ENCODE results near the gene SCYGR6.

The SCYGR6 gene

GRCh38 chr2:227710986-227711385 is 13.6 kb downstream of the SCYGR6 start:
- DNase-seq: no peak

GRCh38 chr2:227707390-227707789 is 17.2 kb downstream of the SCYGR6 start:
- no peak for DNase-seq

GRCh38 chr2:227706859-227707258 is 17.7 kb downstream of the SCYGR6 start:
- DNase-seq: no peak

DNA sequence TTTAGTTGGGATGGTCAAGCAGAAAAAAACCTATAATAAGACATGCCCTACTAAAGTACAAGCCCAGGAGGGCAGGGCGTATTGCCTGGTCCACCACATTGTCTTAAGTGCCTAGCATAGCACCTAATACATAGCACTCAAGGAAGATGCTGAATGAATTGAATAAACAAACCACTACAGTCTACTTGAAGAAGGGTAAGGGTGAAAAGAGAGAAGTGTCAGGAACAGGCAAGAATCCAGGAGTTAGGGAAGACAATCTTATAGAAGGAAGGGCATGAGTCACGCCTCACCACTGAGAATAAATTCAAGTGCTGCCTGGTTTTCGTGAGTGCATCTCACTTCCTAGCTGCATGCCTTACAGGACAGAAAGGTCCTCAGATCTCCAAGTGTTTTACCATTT is 20.6 kb downstream of the SCYGR6 start:
- no peak for DNase-seq

DNA sequence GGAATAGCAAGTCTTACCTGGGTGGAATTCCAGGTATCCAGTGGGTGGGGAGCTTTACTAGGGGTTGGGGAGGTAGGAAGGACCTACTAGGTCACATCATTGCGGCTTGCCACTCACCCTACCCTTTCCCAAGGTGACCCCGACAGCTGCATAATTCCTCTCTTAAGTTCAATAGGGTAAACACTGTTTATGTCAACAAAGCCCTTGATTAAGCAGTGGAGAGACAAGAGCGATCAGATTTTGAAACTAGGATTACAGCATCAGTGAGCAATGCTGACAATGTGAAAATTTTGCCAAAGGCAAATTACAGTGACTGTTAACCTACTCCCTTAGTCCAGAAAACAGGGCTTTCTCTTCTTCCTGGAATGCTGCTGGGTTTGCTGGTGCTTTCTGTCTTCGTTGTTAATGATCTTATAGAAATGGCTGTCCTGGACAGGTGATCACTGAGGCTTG is 21.3 kb downstream of the SCYGR6 start:
- DNase-seq: no peak

DNA sequence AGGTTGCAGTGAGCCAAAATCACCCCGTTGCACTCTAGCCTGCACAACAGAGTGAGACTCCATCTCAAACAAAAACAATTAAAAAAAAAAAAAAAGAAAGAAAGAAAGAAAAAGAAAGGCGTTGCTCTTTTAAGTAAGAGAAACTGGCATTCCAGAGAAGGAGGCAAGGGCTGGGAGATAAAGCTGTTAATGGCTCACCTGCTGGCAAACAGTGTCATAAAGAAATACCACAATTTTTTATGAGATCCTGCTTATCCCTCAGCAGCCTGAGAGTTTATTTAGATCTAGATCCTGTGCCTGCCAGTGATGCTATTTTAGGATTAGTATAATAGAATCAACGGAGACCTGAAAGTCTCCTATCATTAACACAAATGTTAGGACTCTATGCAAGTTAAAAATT is 23.0 kb downstream of the SCYGR6 start:
- DNase-seq: no peak

GRCh38 chr2:227696990-227697679 is 27.4 kb downstream of the SCYGR6 start:
- no peak for DNase-seq

DNA sequence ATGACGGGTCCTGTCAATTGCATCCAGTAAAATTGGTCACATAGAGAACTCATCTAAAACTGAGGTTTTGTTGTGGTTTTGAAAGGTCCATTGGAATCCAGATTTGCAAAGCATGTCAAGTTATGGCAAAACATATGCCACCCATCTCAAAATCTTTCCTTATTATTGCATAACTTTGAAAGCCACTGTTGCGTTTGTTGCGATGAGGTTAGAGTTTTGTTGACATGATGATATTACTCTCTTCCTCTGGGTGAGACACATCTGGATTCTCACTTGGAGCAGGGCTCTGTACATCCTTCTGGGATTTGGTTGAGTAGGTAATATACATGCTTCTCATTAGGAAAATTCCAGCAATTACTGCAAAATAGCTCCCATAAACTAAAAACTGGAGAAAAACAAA is 37.4 kb downstream of the SCYGR6 start:
- no peak for DNase-seq

DNA sequence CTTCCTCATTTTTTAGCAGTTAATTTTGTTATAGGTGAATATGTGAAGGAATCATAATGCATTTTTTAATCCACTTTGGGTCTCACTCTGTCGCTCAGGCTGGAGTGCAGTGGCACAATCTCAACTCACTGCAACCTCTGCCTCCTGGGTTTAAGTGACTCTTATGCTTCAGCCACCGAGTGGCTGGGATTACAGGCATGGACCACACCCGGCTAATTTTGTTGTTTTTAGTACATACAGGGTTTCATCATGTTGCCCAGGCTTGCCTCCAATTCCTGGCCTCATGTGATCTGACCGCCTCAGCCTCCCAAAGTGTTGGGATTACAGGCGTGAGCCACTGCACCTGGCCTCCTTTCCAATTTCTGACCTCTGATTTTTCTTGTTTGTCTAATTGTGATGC is 40.3 kb downstream of the SCYGR6 start:
- DNase-seq: no peak

GRCh38 chr2:227677928-227678327 is 46.6 kb downstream of the SCYGR6 start:
- DNase-seq: no peak

DNA sequence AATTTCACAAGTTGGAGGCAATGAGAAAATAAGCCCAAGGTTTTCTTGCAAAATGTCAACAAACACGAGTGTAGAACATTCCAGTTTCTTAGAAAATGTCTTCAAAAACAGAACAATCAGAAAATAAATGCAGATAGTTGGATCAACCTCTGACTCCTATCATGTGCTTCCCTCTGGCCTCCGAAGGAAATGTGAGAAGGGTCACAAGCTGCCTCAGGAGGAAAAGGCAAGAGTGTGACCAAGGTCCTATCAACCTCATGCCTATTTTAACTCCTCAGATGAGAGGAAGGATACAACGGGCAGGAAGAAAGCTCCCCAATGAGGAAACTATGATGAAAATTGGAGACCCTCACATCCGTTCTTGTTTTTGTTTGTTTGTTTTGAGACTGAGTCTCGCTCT is 50.1 kb downstream of the SCYGR6 start:
- no peak for DNase-seq
